Activated T-helper 1 cell treated with anti-CD3 and anti-CD28 coated beads, Interleukin-2, amount 50 U/mL, for 16 hours (primary cell): ENCODE data around the gene WNT5B.
A peak's percentile ranks its signal among the peaks of the same experiment; 100 is the strongest.

ENCODE experiments used
- DNase-seq, 2 donors: peaks; one replicate each; pipeline ENCODE4 v3.0.0-alpha.2; 2020; ENCODE audit warnings: low read depth in 1 of 2, low spot score in 1 of 2

WNT5B gene

DNA sequence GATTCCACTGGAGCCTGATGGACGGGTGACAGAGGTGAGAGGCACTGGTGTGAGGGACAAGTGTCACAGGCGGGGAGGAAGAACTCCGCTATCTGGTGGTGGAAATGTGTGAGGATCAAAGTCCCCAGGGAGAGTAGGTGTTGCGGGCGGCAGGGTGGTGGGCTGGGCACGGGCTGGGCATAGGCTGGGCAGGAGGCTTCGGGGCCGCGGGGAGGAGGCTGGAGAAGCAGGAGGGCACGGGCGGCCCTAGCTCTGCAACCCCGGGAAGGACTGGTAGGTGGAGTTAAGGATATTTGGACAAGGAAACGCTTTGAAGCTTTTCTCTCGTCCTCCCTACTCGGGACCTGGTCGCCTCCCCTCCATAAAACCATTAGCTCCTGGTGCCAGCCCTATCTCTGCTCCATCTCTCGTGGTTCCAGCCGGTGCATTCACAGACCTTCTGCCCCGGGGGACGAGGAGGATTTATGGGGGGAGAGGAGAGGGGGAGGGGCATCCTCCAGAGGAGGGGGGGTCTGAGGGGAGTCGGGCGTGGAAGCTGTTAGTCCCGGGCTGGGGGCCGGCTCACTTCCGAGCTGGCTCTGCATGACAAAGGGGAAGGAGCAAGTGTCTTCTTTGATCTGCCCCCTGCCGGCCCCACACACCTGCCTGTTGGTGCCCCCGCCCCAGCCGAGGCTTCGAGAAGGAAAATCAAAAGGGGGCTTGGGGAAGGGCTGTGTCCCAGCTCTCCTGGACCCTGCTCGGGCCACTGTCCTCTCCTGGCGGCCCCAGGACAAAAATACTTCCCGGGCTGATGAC is 504 bp downstream of the WNT5B start:
- no peak for DNase-seq

- no peak for DNase-seq
Observed at GRCh38 chr12:1630133-1630826, 1.2 kb downstream of the WNT5B start.

- no peak for DNase-seq
Observed at GRCh38 chr12:1630827-1631591, 2.0 kb downstream of the WNT5B start.

- DNase-seq, result no peak
Observed at GRCh38 chr12:1632702-1633101, 3.7 kb downstream of the WNT5B start.

- DNase-seq, result no peak
Observed at GRCh38 chr12:1633459-1633858, 4.4 kb downstream of the WNT5B start.

- no peak for DNase-seq
Observed at GRCh38 chr12:1634149-1634548, 5.1 kb downstream of the WNT5B start.

DNA sequence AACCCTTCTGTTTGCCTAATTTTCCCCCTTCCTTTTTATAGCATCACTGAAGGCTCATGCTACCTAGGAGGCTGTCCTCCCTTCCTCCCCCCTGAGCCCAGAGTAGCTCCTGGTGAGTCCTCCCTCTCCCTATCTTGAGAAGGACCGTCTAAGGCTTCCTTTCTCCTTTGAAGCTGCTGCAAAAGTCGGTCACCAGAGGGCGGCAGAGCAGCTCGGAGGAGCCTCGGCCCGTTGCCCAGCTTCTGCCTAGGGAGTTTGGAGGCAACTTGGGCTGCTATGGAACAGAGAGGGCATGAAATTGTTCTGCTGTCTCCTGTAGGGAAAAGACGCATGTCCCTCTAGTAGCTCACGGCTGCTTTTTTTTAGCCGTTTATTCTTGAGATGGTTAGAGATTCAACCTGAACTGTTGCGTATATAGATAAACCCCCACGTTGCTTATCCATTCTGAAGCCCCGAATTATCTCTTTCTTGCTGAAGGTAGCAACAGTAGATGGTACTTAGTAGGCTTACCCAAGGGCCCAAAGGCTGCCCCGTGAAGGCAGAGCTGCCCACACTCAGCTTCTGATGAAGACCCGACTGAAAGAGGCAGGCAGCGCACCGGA is 5.7 kb downstream of the WNT5B start:
- DNase-seq, result peak; percentile 36 to 38

- DNase-seq, result no peak
Observed at GRCh38 chr12:1635301-1636095, 6.5 kb downstream of the WNT5B start.

DNA sequence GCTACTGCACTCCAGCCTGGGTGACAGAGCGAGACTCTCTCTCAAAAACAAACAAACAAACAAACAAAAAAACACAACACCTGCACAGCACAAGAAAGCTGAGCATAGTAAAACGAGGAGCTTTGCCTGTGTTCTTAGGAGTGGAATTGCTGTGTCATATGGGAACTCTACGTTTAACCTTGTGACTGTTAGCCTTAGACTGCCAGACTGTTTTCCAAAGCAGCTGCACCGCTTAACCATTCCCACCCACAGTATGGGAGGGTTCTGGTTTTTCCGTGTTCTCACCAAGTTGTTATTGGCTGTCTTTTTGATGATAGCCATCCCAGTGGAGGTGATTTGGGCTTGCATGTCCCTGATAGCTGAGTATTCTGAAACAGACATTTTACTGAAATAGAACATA is 9.2 kb downstream of the WNT5B start:
- no peak for DNase-seq

GRCh38 chr12:1639538-1639937 is 10.5 kb downstream of the WNT5B start:
- no peak for DNase-seq

GRCh38 chr12:1640328-1641234 is 11.6 kb downstream of the WNT5B start:
- no peak for DNase-seq

GRCh38 chr12:1642513-1642912 is 13.5 kb downstream of the WNT5B start:
- DNase-seq, result no peak

- DNase-seq, result no peak
Observed at GRCh38 chr12:1643043-1643442, 14.0 kb downstream of the WNT5B start.

DNA sequence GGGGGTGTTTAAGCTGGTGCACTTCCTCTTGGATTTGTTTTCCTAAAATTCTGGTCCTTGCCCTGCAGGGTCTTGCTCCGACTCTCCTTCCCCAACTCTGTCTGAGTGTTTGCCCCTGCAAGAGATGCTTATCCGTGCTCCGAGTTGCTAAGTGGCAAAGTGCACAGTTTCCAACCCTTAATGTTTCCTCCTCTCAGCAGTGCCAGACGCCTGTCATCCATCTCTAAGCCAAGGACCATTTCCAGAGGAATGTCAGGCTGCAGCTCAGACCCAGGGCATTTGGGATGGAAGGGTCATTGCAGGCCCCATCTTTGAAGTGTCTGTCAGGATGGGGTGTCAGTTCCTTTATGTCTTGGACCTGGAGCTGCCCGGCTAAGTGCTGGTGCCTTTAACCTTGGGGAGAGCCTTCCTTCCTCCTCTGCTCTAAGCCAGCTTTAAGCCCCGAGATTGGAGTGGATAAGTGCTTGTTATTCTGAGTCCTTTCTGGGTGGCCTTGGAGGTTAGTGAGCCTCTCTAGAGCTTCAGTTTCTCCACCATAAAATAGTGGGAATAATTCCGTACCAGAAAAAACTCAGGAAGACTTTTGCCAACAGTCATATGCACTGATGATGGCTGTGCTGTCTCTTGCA is 15.0 kb downstream of the WNT5B start:
- DNase-seq, result no peak

- DNase-seq, result no peak
Observed at GRCh38 chr12:1644534-1645438, 15.8 kb downstream of the WNT5B start.

- DNase-seq, result no peak
Observed at GRCh38 chr12:1645819-1646218, 16.8 kb downstream of the WNT5B start.

GRCh38 chr12:1646569-1647284 is 17.7 kb downstream of the WNT5B start:
- DNase-seq, result no peak

DNA sequence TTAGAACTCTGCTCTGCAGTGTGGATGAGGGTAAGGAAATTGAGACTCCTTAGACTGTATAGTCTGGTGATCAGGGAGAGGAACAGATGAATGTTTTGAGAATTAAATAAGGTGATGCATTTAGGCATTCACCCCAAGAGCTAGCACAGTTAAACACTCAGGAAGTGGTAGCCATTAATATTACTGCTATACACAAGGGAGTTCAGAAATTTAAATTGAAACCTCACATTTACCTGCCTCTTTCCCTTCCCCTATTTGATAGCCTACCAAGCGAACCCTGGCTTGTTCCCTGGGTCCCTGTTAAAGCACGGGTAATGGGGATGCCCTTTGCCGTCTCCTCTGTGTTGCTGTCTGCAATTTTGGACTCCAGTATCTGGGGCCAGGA is 18.2 kb downstream of the WNT5B start:
- DNase-seq, result no peak
